ENCODE results near the gene CGREF1.

DNA sequence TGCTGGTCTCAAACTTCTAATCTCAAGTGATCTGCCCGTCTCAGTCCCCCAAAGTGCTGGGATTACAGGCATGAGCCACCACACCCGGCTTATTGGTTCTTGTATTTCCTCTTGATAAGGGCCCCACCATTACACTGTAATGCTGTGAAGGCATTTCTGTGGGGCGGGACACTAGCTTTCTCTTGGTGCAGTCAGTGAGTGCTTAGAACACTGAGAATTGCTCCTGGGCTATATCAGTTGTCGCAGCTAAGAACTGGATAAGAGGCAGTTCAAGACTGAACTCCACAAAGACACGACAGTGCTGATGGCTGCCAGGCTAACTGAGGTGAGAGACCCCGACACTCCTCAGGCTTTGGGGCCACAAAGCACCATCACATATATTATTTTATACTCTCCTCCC lies 30.3 kb downstream of the CGREF1 start:
- no peak for TF ChIP-seq POLR2A (IDR thresholded peaks at IDR 0.05)
- TF ChIP-seq, protein P1, sequence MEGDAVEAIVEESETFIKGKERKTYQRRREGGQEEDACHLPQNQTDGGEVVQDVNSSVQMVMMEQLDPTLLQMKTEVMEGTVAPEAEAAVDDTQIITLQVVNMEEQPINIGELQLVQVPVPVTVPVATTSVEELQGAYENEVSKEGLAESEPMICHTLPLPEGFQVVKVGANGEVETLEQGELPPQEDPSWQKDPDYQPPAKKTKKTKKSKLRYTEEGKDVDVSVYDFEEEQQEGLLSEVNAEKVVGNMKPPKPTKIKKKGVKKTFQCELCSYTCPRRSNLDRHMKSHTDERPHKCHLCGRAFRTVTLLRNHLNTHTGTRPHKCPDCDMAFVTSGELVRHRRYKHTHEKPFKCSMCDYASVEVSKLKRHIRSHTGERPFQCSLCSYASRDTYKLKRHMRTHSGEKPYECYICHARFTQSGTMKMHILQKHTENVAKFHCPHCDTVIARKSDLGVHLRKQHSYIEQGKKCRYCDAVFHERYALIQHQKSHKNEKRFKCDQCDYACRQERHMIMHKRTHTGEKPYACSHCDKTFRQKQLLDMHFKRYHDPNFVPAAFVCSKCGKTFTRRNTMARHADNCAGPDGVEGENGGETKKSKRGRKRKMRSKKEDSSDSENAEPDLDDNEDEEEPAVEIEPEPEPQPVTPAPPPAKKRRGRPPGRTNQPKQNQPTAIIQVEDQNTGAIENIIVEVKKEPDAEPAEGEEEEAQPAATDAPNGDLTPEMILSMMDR (IDR thresholded peaks at IDR 0.05) = no peak
